ENCODE data around the gene ZNF512B. TPM values are rescaled to one million over a fixed set of nuclear protein-coding genes. Genes with fewer than 3 reads are reported as not detected.

The ZNF512B gene, protein sequence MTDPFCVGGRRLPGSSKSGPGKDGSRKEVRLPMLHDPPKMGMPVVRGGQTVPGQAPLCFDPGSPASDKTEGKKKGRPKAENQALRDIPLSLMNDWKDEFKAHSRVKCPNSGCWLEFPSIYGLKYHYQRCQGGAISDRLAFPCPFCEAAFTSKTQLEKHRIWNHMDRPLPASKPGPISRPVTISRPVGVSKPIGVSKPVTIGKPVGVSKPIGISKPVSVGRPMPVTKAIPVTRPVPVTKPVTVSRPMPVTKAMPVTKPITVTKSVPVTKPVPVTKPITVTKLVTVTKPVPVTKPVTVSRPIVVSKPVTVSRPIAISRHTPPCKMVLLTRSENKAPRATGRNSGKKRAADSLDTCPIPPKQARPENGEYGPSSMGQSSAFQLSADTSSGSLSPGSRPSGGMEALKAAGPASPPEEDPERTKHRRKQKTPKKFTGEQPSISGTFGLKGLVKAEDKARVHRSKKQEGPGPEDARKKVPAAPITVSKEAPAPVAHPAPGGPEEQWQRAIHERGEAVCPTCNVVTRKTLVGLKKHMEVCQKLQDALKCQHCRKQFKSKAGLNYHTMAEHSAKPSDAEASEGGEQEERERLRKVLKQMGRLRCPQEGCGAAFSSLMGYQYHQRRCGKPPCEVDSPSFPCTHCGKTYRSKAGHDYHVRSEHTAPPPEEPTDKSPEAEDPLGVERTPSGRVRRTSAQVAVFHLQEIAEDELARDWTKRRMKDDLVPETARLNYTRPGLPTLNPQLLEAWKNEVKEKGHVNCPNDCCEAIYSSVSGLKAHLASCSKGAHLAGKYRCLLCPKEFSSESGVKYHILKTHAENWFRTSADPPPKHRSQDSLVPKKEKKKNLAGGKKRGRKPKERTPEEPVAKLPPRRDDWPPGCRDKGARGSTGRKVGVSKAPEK
- 7.7 and 8.2 TPM in 2 replicates for total RNA-seq

GRCh38 chr20:63969838-63970713 is at the start of gene ZNF512B:
TSS of gene ZNF512B (minus strand) at chr20:63969930. CDS start at chr20:63967950, 1,980 bp downstream.

DNA sequence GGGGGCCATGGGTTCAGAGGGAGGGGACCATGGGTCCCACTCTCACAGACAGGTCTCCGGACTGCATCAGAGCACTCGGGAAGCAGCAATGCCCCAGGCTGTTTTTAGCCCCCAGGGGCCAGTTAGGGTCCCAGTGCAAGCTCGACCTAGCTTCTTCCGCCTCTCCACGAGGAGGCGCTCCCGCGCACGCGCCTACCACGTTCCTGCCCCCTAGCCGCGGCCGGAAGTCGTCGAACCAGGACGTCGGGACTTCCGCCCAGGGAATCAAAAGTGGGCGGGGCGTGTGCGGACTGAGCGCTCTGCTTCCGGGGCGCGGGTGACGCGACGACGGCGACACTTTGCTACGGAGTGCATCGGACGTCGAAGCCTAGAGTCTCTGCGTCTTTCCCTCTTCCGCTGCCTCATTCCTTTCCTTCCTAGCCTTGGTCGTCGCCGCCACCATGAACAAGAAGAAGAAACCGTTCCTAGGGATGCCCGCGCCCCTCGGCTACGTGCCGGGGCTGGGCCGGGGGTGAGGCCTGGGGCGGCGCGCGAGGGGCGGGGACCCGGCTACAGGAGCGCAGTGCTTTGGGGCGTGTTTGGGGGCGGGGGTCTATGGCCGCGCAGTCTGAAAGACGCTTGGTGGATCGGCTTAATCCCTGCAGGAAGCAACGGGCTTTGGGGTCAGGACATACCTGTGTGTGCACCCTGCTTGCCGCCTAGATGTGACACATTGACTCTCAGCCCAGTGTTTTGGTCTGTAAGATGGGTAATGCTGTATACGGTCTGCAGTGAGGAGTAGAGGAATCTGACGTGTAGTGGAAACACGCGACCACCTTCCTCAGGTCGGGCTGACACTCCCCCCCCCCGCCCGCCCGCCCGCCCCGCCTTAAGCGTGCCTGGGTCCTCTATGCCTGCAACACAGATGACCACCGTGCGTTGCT is 11.3 kb upstream of the ZNF512B start, which contains the start of gene PRPF6:
Gene PRPF6 (plus strand): TSS at position 327 of the 923 bp plus-strand sequence. CDS start 114 bp downstream, at position 441.

GRCh38 chr20:63979557-63980316 is 10.0 kb upstream of the ZNF512B start, which contains the start of gene SAMD10:
TSS of gene SAMD10 (minus strand) at chr20:63979642. CDS start at chr20:63979467, 175 bp downstream.

GRCh38 chr20:63955827-63956663 is 13.7 kb downstream of the ZNF512B start, which contains the start of gene UCKL1:
TSS of gene UCKL1 (minus strand) at chr20:63956416. CDS start at chr20:63956372, 44 bp downstream.

Other genes with a start within 250 kb of the ZNF512B start
- gene LIME1, start 233.3 kb downstream of the ZNF512B start, total RNA-seq, result 5.2 and 6.7 TPM in 2 replicates
- gene SLC2A4RG, start 230.2 kb downstream of the ZNF512B start, total RNA-seq, result 88.3 and 91.0 TPM in 2 replicates
- gene ZBTB46, start 138.7 kb downstream of the ZNF512B start, total RNA-seq, result 1.2 and 1.5 TPM in 2 replicates
- gene ABHD16B, start 108.4 kb downstream of the ZNF512B start, total RNA-seq, result not detected in 2 replicates
- gene TPD52L2, start 104.7 kb downstream of the ZNF512B start, total RNA-seq, result 124 and 128 TPM in 2 replicates
- gene DNAJC5, start 74.8 kb downstream of the ZNF512B start, total RNA-seq, result 23.8 and 27.4 TPM in 2 replicates
- 26.7 and 27.6 TPM in 2 replicates for gene UCKL1, start 13.5 kb downstream of the ZNF512B start, total RNA-seq
- 2.2 and 4.5 TPM in 2 replicates for gene SAMD10, start 9.7 kb upstream of the ZNF512B start, total RNA-seq
- 37.2 and 39.0 TPM in 2 replicates for gene PRPF6, start 11.2 kb upstream of the ZNF512B start, total RNA-seq
- 0.15 TPM in 1 of 2 replicates, not detected in the other for gene C20orf204, start 66.3 kb upstream of the ZNF512B start, total RNA-seq
- 0.17 TPM in 1 of 2 replicates, not detected in the other for gene SOX18, start 79.7 kb upstream of the ZNF512B start, total RNA-seq
- gene TCEA2, start 93.3 kb upstream of the ZNF512B start, total RNA-seq, result 15.8 and 18.4 TPM in 2 replicates
- 10.4 and 10.7 TPM in 2 replicates for gene RGS19, start 109.6 kb upstream of the ZNF512B start, total RNA-seq
- gene OPRL1, start 110.2 kb upstream of the ZNF512B start, total RNA-seq, result 0.67 and 0.74 TPM in 2 replicates
- gene LKAAEAR1, start 114.5 kb upstream of the ZNF512B start, total RNA-seq, result 0.84 TPM in 1 of 2 replicates, not detected in the other
- not detected in 2 replicates for gene NPBWR2, start 137.6 kb upstream of the ZNF512B start, total RNA-seq
- not detected in 2 replicates for gene MYT1, start 194.5 kb upstream of the ZNF512B start, total RNA-seq

All from bronchus fibroblast of lung (primary cell).